ENCODE data around the gene TTC38.

DNA sequence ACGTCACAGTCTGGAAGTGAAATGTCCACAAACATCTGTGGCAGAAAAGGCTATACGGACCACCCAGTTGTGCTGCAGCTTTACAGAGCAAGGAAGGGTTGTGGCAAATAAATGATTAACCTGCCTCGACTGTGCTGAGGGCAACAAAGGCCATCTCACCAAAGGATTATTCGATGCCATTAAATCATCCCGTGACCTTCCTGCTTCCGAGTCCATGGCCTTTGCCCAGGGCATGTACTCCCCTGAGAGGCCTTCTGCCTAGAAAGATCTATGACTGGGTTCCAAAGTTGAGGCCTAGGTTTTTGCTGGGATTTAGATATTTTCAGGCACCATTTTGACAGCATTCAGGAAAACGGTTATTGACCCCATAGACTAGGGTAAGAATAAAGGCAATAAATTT is 26.9 kb upstream of the TTC38 start:
- TF ChIP-seq, protein P1, sequence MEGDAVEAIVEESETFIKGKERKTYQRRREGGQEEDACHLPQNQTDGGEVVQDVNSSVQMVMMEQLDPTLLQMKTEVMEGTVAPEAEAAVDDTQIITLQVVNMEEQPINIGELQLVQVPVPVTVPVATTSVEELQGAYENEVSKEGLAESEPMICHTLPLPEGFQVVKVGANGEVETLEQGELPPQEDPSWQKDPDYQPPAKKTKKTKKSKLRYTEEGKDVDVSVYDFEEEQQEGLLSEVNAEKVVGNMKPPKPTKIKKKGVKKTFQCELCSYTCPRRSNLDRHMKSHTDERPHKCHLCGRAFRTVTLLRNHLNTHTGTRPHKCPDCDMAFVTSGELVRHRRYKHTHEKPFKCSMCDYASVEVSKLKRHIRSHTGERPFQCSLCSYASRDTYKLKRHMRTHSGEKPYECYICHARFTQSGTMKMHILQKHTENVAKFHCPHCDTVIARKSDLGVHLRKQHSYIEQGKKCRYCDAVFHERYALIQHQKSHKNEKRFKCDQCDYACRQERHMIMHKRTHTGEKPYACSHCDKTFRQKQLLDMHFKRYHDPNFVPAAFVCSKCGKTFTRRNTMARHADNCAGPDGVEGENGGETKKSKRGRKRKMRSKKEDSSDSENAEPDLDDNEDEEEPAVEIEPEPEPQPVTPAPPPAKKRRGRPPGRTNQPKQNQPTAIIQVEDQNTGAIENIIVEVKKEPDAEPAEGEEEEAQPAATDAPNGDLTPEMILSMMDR (IDR thresholded peaks at IDR 0.05; ENCODE audit: low read depth, low read length) = no peak
- no peak for TF ChIP-seq EZH2phosphoT487 (IDR thresholded peaks at IDR 0.05; ENCODE audit: low read depth)

Data from OCI-LY3 (cell line).